Tibial nerve (tissue), 4 donors: Measurements from ENCODE around the gene TMEM200B. TPM values are rescaled to one million over a fixed set of nuclear protein-coding genes. Genes with fewer than 3 reads are reported as not detected.
"Not testable (repeated sequence)": the region's sequence is repeated elsewhere in the genome, so short reads cannot be mapped to it uniquely, and the experiment has no call there.

ENCODE experiments used
- DNase-seq, 2 donors: peaks; one replicate each; pipeline ENCODE4 v3.0.0-alpha.2; 2019; ENCODE audit warnings: low spot score in 2 of 2
- H3K27ac ChIP-seq, 4 donors: fragments of 200-600 bp; sonication (generic) in 3 of 4; one replicate each; pipeline ENCODE4 v1.5.1; 2017 to 2019; ENCODE audit warnings: mild to moderate bottlenecking in 1 of 4
- H3K27me3 ChIP-seq, 2 donors: fragments of 200-600 bp; sonication (generic) in 1 of 2; one replicate each; pipeline versions ENCODE4 v1.5.1 to v1.6.0; 2017 to 2019
- H3K36me3 ChIP-seq, 3 donors: fragments of 200-600 bp; sonication (generic); one replicate each; pipeline ENCODE4 v1.5.1; 2018 to 2019
- H3K4me1 ChIP-seq, 4 donors: fragments of 200-600 bp; sonication (generic) in 3 of 4; one replicate each; pipeline ENCODE4 v1.5.1; 2017 to 2019
- H3K4me3 ChIP-seq, 4 donors: fragments of 200-600 bp; sonication (generic) in 3 of 4; one replicate each; pipeline ENCODE4 v1.5.1; 2017 to 2019; ENCODE audit warnings: mild to moderate bottlenecking in 1 of 4, moderate library complexity in 1 of 4
- H3K9me3 ChIP-seq, 4 donors: fragments of 200-600 bp; sonication (generic) in 3 of 4; one replicate each; pipeline ENCODE4 v1.5.1; 2017 to 2019
- EP300 ChIP-seq, 2 donors: sonication (generic); formaldehyde crosslinking; IDR thresholded peaks; one replicate each; pipeline ENCODE4 v1.6.1; 2017; ENCODE audit warnings: antibody characterized with exemption in 2 of 2, mild to moderate bottlenecking in 1 of 2
- POLR2A ChIP-seq, 2 donors: fragments of 450-650 bp; IDR thresholded peaks; one replicate each; pipeline ENCODE4 v1.6.1; 2017; ENCODE audit warnings: antibody characterized with exemption in 2 of 2, mild to moderate bottlenecking in 2 of 2, moderate library complexity in 2 of 2
- WGBS, 2 donors: methylation state at CpG; one replicate each; pipeline ENCODE4 v1.1.5; 2018; 5-methylcytosine and 5-hydroxymethylcytosine counted together
- total RNA-seq, 4 donors: library from RNA; depleted of rRNA; stranded (reverse); fragments of >200 nt; gene quantifications; one replicate each; pipeline ENCODE4 v1.1.0, GENCODE V29; 2016
- TF ChIP-seq, protein P1 (sequence below), 5 experiments: fragments of 200-600 bp in 3 of 5; fragments of 450-650 bp in 2 of 5; sonication (generic) in 3 of 5; IDR thresholded peaks; one replicate each; pipeline ENCODE4 v1.5.1; 2016 to 2019; ENCODE audit warnings: antibody characterized with exemption in 5 of 5, mild to moderate bottlenecking in 3 of 5, moderate library complexity in 2 of 5

The TMEM200B gene
- total RNA-seq, 4 donors from 2014 or later: 16.1 to 27.7 (median 22.6) TPM

DNA sequence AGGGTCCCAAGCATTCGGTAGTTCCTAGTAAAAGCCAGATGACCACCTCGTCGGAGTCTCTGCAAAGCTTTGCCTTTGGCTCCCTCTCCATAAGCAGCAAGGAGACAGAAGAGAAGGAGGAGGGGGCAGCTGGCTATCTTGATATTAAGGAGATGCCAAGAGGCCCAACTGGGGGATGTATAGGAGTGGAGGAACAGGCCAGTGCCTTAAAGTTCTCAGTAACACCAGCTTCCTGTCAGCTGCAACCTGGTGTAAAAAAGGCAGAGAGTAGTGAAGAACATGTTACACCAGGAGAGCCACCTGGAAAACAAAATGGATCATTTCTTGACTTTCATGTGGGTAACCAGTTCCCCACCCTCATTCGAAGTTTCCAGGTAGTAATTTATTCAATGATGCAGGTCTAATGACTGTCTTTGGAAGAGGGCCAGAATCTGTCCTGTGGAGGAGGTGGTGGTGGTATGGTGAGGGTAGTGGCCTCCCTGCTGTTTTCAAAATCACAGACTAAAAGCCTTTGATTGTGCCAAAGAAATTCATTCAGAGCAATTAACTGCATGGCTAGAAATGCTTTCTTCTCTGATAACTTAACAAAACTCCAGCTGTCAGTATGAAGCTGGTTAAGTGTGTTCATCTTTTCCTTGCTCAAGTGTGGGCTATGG, 27.3 kb downstream of the TMEM200B start:
- Histone ChIP-seq H3K9me3 (no peaks in the 10 kb centered on the region), H3K4me3 (no peak overlapping the region), H3K4me1 (no peaks in the 10 kb centered on the region), H3K36me3 (no peaks in the 10 kb centered on the region), H3K27me3 (no peaks in the 10 kb centered on the region), H3K27ac (no peak overlapping the region)
- TF ChIP-seq EP300 (IDR thresholded peaks at IDR 0.05) (no peak), POLR2A (IDR thresholded peaks at IDR 0.05) (no peak)
- TF ChIP-seq, protein P1, sequence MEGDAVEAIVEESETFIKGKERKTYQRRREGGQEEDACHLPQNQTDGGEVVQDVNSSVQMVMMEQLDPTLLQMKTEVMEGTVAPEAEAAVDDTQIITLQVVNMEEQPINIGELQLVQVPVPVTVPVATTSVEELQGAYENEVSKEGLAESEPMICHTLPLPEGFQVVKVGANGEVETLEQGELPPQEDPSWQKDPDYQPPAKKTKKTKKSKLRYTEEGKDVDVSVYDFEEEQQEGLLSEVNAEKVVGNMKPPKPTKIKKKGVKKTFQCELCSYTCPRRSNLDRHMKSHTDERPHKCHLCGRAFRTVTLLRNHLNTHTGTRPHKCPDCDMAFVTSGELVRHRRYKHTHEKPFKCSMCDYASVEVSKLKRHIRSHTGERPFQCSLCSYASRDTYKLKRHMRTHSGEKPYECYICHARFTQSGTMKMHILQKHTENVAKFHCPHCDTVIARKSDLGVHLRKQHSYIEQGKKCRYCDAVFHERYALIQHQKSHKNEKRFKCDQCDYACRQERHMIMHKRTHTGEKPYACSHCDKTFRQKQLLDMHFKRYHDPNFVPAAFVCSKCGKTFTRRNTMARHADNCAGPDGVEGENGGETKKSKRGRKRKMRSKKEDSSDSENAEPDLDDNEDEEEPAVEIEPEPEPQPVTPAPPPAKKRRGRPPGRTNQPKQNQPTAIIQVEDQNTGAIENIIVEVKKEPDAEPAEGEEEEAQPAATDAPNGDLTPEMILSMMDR (IDR thresholded peaks at IDR 0.05): no peak
- WGBS, 2 donors: 63 to 73% methylated on average over 4 of the region's 4 CpGs
- DNase-seq: no peak

- Histone ChIP-seq H3K4me1 (no peaks in the 10 kb centered on the region), H3K4me3 (no peak overlapping the region), H3K27ac (no peak overlapping the region), H3K27me3 (no peaks in the 10 kb centered on the region), H3K9me3 (no peaks in the 10 kb centered on the region), H3K36me3 (no peaks in the 10 kb centered on the region)
- no peak for DNase-seq
- WGBS, 2 donors: 86 to 88% methylated on average over 1 of the region's 1 CpG
- TF ChIP-seq, protein P1 (IDR thresholded peaks at IDR 0.05): no peak
- TF ChIP-seq EP300 (IDR thresholded peaks at IDR 0.05) (no peak), POLR2A (IDR thresholded peaks at IDR 0.05) (no peak)
Observed at GRCh38 chr1:29094954-29095353, 28.7 kb downstream of the TMEM200B start.

GRCh38 chr1:29094433-29094832, 29.3 kb downstream of the TMEM200B start:
- no peak for DNase-seq
- no peaks in the 10 kb centered on the region for H3K36me3 ChIP-seq
- WGBS, 2 donors: 97% methylated on average over 3 of the region's 3 CpGs
- H3K9me3 ChIP-seq: no peaks in the 10 kb centered on the region
- TF ChIP-seq, protein P1 (IDR thresholded peaks at IDR 0.05): no peak
- no peak for TF ChIP-seq EP300 (IDR thresholded peaks at IDR 0.05)
- no peaks in the 10 kb centered on the region for H3K4me1 ChIP-seq
- H3K4me3 ChIP-seq: no peak overlapping the region
- H3K27ac ChIP-seq: no peak overlapping the region
- no peaks in the 10 kb centered on the region for H3K27me3 ChIP-seq

- not testable (repeated sequence) for H3K4me1 ChIP-seq, H3K36me3 ChIP-seq, H3K4me3 ChIP-seq, H3K9me3 ChIP-seq, H3K27ac ChIP-seq, H3K27me3 ChIP-seq, DNase-seq
- 95 to 97% methylated on average over 5 of the region's 5 CpGs for WGBS, 2 donors
Observed at GRCh38 chr1:29092704-29093103, 31.0 kb downstream of the TMEM200B start.

- H3K4me1 ChIP-seq: no peaks in the 10 kb centered on the region
- TF ChIP-seq POLR2A (IDR thresholded peaks at IDR 0.05) (no peak), EP300 (IDR thresholded peaks at IDR 0.05) (no peak)
- TF ChIP-seq, protein P1 (IDR thresholded peaks at IDR 0.05): no peak
- H3K36me3 ChIP-seq: no peaks in the 10 kb centered on the region
- no peak for DNase-seq
- no peak overlapping the region for H3K4me3 ChIP-seq
- no peaks in the 10 kb centered on the region for H3K27me3 ChIP-seq
- H3K27ac ChIP-seq: no peak overlapping the region
- H3K9me3 ChIP-seq: no peaks in the 10 kb centered on the region
Observed at GRCh38 chr1:29090937-29091618, 32.6 kb downstream of the TMEM200B start.
